Epithelial cell of proximal tubule (primary cell): ENCODE data around the gene KBTBD2. TPM values are rescaled to one million over a fixed set of nuclear protein-coding genes. Genes with fewer than 3 reads are reported as not detected.
"Not testable (repeated sequence)": the region's sequence is repeated elsewhere in the genome, so short reads cannot be mapped to it uniquely, and the experiment has no call there.

Experiments used
- DNase-seq: peaks from one replicate; pipeline ENCODE4 v3.0.0-alpha.2; 2011; ENCODE audit warnings: low read depth
- H3K4me3 ChIP-seq: 2 replicates; pipeline ENCODE4 v1.5.1; 2011; ENCODE audit warnings: low read depth, mild to moderate bottlenecking, low read length
- total RNA-seq: library from RNA; depleted of rRNA; stranded (reverse); fragments of >200 nt; gene quantifications from 2 replicates; pipeline ENCODE4 v1.2.3, GENCODE V29; 2015
- TF ChIP-seq, protein P1 (sequence below): conservative IDR thresholded peaks from 2 replicates; pipeline ENCODE4 v1.5.1; 2012; ENCODE audit warnings: low read depth, mild to moderate bottlenecking, low read length

KBTBD2 gene
- total RNA-seq, 1 donor from 2014 or later = 21.0 TPM

DNA sequence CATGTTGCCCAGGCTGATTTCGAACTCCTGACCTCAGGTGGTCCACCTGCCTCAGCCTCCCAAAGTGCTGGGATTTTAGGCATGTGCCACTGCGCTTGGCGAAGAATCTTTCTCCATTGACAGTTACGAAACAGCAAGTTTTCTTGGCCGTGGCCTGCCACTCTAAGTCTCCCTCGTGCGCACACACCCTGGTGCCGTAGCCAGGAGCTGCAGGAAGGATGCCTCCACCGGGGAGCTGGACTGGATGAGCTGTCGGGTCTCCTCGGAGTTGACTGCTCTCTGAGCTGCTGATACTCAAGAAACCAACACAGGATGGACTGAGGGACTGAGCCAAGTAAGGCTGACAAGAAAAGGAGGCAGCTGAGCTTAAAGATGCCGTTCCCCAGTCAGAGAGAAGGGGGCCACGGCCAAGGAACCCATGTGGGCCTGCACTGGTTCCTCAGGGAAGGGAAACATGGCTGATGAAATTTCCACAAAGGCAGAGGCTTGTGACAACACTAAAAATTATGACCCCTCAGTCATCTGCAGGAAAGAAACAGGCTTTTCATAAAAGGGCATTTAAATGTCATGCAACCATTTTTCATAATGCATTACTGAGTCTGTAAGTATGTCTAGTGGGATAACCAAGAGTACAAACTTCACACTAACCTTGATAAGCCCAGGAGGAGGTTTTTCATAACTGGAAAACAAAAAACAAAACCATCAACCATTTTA is 38.0 kb upstream of the KBTBD2 start:
- TF ChIP-seq, protein P1, sequence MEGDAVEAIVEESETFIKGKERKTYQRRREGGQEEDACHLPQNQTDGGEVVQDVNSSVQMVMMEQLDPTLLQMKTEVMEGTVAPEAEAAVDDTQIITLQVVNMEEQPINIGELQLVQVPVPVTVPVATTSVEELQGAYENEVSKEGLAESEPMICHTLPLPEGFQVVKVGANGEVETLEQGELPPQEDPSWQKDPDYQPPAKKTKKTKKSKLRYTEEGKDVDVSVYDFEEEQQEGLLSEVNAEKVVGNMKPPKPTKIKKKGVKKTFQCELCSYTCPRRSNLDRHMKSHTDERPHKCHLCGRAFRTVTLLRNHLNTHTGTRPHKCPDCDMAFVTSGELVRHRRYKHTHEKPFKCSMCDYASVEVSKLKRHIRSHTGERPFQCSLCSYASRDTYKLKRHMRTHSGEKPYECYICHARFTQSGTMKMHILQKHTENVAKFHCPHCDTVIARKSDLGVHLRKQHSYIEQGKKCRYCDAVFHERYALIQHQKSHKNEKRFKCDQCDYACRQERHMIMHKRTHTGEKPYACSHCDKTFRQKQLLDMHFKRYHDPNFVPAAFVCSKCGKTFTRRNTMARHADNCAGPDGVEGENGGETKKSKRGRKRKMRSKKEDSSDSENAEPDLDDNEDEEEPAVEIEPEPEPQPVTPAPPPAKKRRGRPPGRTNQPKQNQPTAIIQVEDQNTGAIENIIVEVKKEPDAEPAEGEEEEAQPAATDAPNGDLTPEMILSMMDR = no peak
- no peak for DNase-seq
- no peak overlapping the region for H3K4me3 ChIP-seq

DNA sequence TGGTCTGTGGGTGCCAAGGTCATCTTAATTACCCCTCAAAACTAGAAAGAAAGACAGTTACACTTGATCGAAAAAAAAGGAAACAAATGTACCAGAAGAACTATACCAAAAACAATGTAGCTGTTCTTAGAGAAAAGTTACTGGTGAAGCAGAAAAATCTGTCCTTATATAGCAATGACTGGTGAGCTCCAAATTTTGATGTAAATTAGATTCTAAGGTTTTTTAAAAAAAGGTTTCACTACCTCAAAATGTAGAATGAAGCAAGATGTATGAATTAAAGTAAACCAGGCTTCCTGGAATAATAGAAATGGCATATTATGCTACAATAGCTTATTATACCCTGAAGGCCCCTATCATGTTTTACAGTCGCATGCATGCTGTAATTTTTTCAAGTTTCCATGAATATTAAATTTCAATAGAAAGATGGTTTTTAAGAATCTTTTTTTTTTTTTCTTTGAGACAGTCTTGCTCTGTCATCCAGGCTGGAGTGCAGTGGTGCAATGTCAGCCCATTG is 37.3 kb upstream of the KBTBD2 start:
- no peak for DNase-seq
- H3K4me3 ChIP-seq = no peak overlapping the region
- TF ChIP-seq, protein P1 = no peak

DNA sequence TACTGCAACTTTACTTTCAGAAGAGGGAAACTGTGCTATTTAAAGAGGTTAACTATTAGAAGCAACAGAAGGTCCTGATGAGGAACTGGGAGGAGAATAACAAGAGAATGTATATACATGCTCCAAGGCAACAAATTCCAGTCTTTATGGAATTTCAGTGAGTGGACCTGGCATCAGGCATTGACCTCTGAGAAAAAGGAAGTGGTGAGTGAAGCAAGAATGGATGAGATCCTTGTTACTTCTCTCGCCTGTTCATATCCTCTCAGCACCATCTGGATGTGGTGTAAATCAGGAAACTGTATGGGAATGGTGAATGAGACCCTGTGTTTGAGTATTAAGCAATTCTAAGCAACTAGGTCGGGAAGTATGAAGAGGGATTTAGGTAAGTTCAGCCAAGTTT is 30.3 kb upstream of the KBTBD2 start:
- TF ChIP-seq, protein P1 = no peak
- no peak for DNase-seq
- no peak overlapping the region for H3K4me3 ChIP-seq

DNA sequence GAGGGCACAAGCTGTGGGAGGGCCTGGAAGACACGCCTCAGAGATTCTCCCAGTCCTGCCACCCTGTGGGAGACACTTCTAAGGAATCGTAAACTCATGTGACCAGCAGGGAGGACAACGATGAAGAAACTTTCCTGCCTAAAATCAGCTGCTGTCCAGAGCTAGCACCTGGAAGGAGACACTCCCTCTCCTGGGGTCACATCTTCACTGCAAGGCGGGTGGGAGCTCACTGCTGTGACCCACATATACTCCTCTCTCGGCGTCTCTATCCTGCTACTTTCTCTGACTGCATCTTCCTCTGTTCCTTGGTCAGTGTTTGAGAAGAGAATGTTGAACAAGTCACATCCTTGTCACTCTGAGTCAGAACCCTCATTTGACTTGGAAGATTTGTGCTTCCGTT is 25.4 kb upstream of the KBTBD2 start:
- DNase-seq, H3K4me3 ChIP-seq: not testable (repeated sequence)

DNA sequence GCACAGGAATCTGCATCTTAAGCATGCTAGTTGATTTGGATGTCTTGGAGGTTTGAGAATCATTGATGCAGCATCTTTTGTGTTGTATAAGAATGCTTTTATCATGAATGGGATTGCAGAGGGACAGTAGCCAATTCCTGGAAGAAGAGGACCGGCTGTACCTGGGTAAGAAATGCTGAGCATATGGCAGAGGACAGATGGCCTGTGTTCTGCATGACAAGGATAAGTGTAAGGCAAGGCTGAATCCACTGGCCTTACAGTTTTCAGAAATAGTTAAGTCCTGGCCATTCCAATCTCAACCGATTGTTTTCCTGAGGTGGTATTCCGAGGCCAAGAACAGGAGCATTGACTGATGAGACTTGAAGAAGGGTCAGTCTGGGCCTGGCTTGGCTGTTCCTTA is 24.4 kb upstream of the KBTBD2 start:
- TF ChIP-seq, protein P1 = no peak
- no peak overlapping the region for H3K4me3 ChIP-seq
- DNase-seq = no peak

DNA sequence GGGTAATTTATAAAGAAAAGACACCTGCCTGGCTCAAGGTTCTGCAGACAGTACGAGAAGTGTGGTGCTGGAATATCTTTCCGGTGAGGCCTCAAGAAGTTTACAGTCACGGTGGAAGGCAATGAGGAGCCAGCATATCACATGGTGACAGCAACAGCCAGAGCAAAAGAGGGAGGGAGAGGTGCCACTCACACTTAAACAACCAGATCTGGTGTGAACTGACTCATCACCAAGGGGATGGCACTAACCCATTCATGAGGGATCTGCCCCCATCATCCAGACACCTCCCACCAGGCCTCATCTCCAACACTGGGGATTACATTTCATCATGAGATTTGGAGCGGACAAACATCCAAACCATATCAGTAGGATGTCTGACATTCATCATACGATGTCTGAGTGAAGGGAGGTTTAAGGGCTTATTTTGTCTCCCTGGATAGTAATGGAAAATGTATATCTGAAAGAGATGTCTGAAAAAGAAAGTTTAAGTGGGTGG is 23.5 kb upstream of the KBTBD2 start:
- DNase-seq = no peak
- TF ChIP-seq, protein P1 = no peak
- no peak overlapping the region for H3K4me3 ChIP-seq

DNA sequence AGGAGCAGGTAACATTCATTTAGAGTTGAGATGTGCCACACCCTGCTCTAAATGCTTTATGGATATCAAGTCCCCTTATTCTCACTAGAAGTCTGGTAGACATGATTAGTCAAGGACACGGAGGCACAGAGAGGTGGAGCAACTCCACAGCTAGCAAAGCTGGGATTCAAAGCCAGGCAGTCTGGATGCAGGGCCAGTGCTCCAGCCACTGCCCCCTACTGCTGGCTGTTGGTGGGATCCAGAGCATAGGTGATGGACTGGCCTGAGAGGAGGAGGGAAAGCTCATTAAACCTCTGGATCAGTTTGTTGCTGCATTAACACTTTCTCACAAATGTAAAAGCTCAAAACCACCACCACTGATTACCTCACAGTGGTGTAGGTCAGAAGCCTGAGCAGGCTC is 22.6 kb upstream of the KBTBD2 start:
- DNase-seq = no peak
- no peak overlapping the region for H3K4me3 ChIP-seq
- TF ChIP-seq, protein P1 = peak; percentile 18
